Neural cell (in vitro differentiated cells): Measurements from ENCODE around the gene PRDM8. TPM values are rescaled to one million over a fixed set of nuclear protein-coding genes. Genes with fewer than 3 reads are reported as not detected.

Experiments used
- H2AFZ ChIP-seq: fragments of 200-600, 300-800 bp; sonication (generic), shearing (Covaris generic); 2 replicates; pipeline ENCODE4 v1.6.0; 2014; ENCODE audit warnings: low read depth, mild to moderate bottlenecking, antibody characterized with exemption, low read length, moderate library complexity
- H3F3A ChIP-seq: fragments of 200-600 bp; shearing (Covaris generic); 2 replicates; pipeline ENCODE4 v1.6.1; 2016; ENCODE audit warnings: mild to moderate bottlenecking, moderate library complexity, mixed read lengths, antibody characterized with exemption, low read length; ENCODE audit not compliant: insufficient read depth, poor library complexity, severe bottlenecking
- H3K27ac ChIP-seq: fragments of 200-600, 300-800 bp; sonication (generic), shearing (Covaris generic); 2 replicates; pipeline ENCODE4 v1.5.1; 2014; ENCODE audit warnings: mild to moderate bottlenecking, low read length, moderate library complexity
- H3K27me3 ChIP-seq: fragments of 300-800, 200-600 bp; sonication (generic), shearing (Covaris generic); 2 replicates; pipeline ENCODE4 v1.6.0; 2014; ENCODE audit warnings: mild to moderate bottlenecking, low read depth, low read length, moderate library complexity; ENCODE audit not compliant: insufficient read depth
- H3K36me3 ChIP-seq: fragments of 300-800, 200-600 bp; sonication (generic), shearing (Covaris generic); 2 replicates; pipeline ENCODE4 v1.5.1; 2014; ENCODE audit warnings: mild to moderate bottlenecking, antibody characterized with exemption, low read length, moderate library complexity; ENCODE audit not compliant: insufficient read depth
- H3K4me2 ChIP-seq: fragments of 300-800, 200-600 bp; sonication (generic), shearing (Covaris generic); 2 replicates; pipeline ENCODE4 v1.6.0; 2014; ENCODE audit warnings: mild to moderate bottlenecking, low read length
- H3K4me3 ChIP-seq: fragments of 300-800, 200-600 bp; sonication (generic), shearing (Covaris generic); 2 replicates; pipeline ENCODE4 v1.5.1; 2014; ENCODE audit warnings: mild to moderate bottlenecking, low read length, moderate library complexity
- H3K79me2 ChIP-seq: fragments of 200-600 bp; shearing (Covaris generic); replicated peaks from 2 replicates; pipeline ENCODE4 v1.6.0; 2014; ENCODE audit warnings: mild to moderate bottlenecking, low read length, moderate library complexity; ENCODE audit not compliant: insufficient read depth
- H3K9ac ChIP-seq: fragments of 300-800, 200-600 bp; sonication (generic), shearing (Covaris generic); 2 replicates; pipeline ENCODE4 v1.6.1; 2016; ENCODE audit warnings: mild to moderate bottlenecking, low read length, mixed read lengths
- H3K9me2 ChIP-seq: fragments of 200-600 bp; shearing (Covaris generic); 2 replicates; pipeline ENCODE4 v1.6.1; 2016; ENCODE audit warnings: mild to moderate bottlenecking, low read length, mixed read lengths; ENCODE audit not compliant: insufficient read depth
- H3K9me3 ChIP-seq: fragments of 200-600, 300-800 bp; sonication (generic), shearing (Covaris generic); 2 replicates; pipeline ENCODE4 v1.6.1; 2016; ENCODE audit warnings: mild to moderate bottlenecking, mixed run types, low read length, moderate library complexity, mixed read lengths
- H4K20me1 ChIP-seq: fragments of 200-600 bp; shearing (Covaris generic); 2 replicates; pipeline ENCODE4 v1.6.1; 2016; ENCODE audit warnings: mild to moderate bottlenecking, mixed run types; ENCODE audit not compliant: insufficient read depth
- EP300 ChIP-seq: fragments of 450-650 bp; conservative IDR thresholded peaks from 2 replicates; pipeline ENCODE4 v1.6.1; 2014; ENCODE audit warnings: antibody characterized with exemption, mild to moderate bottlenecking, moderate library complexity; ENCODE audit not compliant: poor library complexity, severe bottlenecking
- EZH2 ChIP-seq: fragments of 200-600, 300-800 bp; shearing (Covaris generic), sonication (generic); IDR thresholded peaks from 2 replicates; pipeline ENCODE4 v1.6.1; 2014; ENCODE audit warnings: antibody characterized with exemption, low read length, borderline replicate concordance, mild to moderate bottlenecking; ENCODE audit not compliant: insufficient read depth, poor library complexity, severe bottlenecking
- MXI1 ChIP-seq: fragments of 450-650 bp; conservative IDR thresholded peaks from 2 replicates; pipeline ENCODE4 v1.6.1; 2014; ENCODE audit warnings: antibody characterized with exemption, mild to moderate bottlenecking; ENCODE audit not compliant: poor library complexity, severe bottlenecking
- POLR2AphosphoS5 ChIP-seq: IDR thresholded peaks from 2 replicates; pipeline ENCODE4 v1.6.1; 2012
- RAD21 ChIP-seq: fragments of 450-650 bp; conservative IDR thresholded peaks from 2 replicates; pipeline ENCODE4 v1.6.1; 2014; ENCODE audit warnings: antibody characterized with exemption, mild to moderate bottlenecking, moderate library complexity
- SMC3 ChIP-seq: fragments of 450-650 bp; conservative IDR thresholded peaks from 2 replicates; pipeline ENCODE4 v1.6.1; 2014; ENCODE audit warnings: antibody characterized with exemption, mild to moderate bottlenecking, moderate library complexity; ENCODE audit not compliant: poor library complexity
- TAF1 ChIP-seq: IDR thresholded peaks from 2 replicates; pipeline ENCODE4 v1.6.1; 2012; ENCODE audit warnings: low read depth
- polyA plus RNA-seq: library from polyadenylated mRNA; depleted of rRNA; stranded (reverse); fragments of >200 nt; gene quantifications from 2 replicates; pipeline ENCODE4 v1.2.3, GENCODE V29; 2014
- TF ChIP-seq, protein P1 (sequence below): IDR thresholded peaks from 2 replicates; pipeline ENCODE4 v1.6.1; 2012; ENCODE audit warnings: borderline replicate concordance
- TF ChIP-seq, protein P2 (sequence below): fragments of 450-650 bp; IDR thresholded peaks from 2 replicates; pipeline ENCODE4 v1.5.1; 2014; ENCODE audit warnings: antibody characterized with exemption, mild to moderate bottlenecking, moderate library complexity; ENCODE audit not compliant: poor library complexity, severe bottlenecking

PRDM8 gene
- polyA plus RNA-seq, 1 donor from 2014 or later: 0.46 TPM

DNA sequence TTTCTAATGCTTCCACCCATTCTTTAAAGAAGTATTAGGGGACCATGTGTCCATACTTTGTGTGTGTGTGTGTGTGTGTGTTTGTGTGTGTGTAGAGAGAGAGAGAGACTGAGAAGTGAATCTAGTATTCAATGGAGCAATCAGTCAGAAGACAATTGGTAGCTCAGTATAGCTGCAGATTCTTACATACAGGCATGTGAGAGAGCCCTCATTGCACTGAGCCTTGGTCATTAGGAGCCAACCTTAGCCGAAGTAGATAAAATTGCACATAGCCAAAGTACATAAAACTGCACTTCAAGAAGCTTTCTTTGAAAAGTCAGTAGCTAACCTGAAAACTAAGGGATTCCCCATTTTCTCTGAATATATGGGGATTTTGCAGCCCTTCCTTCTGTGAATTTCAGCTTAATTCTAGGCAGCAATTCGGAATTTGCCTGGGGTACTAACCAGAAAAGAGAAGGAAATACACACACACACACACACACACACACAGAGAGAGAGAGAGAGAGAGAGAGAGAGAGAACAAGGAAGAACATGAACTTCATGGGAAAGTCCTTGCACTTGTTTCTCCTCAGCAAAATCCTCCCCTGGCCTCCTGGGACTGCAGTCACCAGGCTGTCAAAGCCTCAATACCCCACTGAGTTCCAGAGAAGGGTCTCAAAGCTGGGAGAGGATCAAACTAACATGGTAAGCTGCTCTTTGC lies 1.7 kb upstream of the PRDM8 start:
- H2AFZ ChIP-seq: no peak overlapping the region
- no peak overlapping the region for H3K4me3 ChIP-seq
- TF ChIP-seq POLR2AphosphoS5 (no peak), MXI1 (no peak), SMC3 (no peak), RAD21 (no peak), EZH2 (no peak)
- TF ChIP-seq, protein P1, sequence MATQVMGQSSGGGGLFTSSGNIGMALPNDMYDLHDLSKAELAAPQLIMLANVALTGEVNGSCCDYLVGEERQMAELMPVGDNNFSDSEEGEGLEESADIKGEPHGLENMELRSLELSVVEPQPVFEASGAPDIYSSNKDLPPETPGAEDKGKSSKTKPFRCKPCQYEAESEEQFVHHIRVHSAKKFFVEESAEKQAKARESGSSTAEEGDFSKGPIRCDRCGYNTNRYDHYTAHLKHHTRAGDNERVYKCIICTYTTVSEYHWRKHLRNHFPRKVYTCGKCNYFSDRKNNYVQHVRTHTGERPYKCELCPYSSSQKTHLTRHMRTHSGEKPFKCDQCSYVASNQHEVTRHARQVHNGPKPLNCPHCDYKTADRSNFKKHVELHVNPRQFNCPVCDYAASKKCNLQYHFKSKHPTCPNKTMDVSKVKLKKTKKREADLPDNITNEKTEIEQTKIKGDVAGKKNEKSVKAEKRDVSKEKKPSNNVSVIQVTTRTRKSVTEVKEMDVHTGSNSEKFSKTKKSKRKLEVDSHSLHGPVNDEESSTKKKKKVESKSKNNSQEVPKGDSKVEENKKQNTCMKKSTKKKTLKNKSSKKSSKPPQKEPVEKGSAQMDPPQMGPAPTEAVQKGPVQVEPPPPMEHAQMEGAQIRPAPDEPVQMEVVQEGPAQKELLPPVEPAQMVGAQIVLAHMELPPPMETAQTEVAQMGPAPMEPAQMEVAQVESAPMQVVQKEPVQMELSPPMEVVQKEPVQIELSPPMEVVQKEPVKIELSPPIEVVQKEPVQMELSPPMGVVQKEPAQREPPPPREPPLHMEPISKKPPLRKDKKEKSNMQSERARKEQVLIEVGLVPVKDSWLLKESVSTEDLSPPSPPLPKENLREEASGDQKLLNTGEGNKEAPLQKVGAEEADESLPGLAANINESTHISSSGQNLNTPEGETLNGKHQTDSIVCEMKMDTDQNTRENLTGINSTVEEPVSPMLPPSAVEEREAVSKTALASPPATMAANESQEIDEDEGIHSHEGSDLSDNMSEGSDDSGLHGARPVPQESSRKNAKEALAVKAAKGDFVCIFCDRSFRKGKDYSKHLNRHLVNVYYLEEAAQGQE: no peak
- H3K4me2 ChIP-seq: no peak overlapping the region
- H4K20me1 ChIP-seq: no peaks in the 10 kb centered on the region
- H3K27me3 ChIP-seq: peaks cover 100% of the 10 kb centered on the region
- no peaks in the 10 kb centered on the region for H3K36me3 ChIP-seq
- no peak overlapping the region for H3K9ac ChIP-seq
- H3K27ac ChIP-seq: no peak overlapping the region
- no peaks in the 10 kb centered on the region for H3K9me3 ChIP-seq
- H3K79me2 ChIP-seq: no peaks in the 10 kb centered on the region
- H3K9me2 ChIP-seq: no peaks in the 10 kb centered on the region
- H3F3A ChIP-seq: no peaks in the 10 kb centered on the region

DNA sequence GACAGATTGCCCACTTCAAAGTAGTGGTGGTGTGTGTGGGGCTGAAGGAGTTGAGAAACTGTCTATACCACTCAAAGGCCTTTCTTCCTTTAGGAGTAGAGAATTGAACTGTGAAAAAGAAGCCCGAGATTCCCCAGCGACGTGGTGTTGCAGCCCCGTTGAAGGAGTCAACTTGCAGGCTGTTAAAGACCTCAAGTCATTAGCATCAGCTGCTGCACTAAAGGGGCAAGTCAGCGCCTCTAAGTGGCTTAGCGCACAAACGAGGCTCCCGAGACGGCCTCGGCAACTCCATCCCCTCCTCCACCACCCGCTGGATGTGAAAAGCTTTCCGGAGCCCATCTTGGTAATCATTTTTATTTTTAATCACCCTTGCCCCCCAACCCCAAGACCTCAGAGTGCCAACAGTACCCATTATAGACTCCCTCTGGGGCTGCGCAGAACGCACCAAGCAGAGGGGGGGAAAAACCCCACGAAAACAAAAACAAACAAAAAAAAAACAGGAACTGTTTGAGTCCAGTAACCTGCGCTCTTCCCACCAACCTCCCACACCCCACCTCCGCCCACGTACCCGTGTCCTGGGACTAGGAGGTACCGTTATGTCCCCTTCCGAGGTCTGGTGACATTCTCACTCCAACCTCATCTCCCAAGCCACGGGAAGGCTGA lies 913 bp upstream of the PRDM8 start:
- Histone ChIP-seq H2AFZ (no peak overlapping the region), H3K36me3 (no peaks in the 10 kb centered on the region), H3K4me3 (no peak overlapping the region), H4K20me1 (no peaks in the 10 kb centered on the region), H3K27ac (no peak overlapping the region), H3K79me2 (no peaks in the 10 kb centered on the region), H3K27me3 (peaks cover 100% of the 10 kb centered on the region), H3K4me2 (no peak overlapping the region), H3K9ac (no peak overlapping the region), H3K9me3 (no peaks in the 10 kb centered on the region), H3K9me2 (no peaks in the 10 kb centered on the region), H3F3A (no peaks in the 10 kb centered on the region)
- TF ChIP-seq TAF1 (no peak), EZH2 (no peak), RAD21 (no peak), MXI1 (no peak), POLR2AphosphoS5 (no peak), EP300 (no peak), SMC3 (no peak)
- TF ChIP-seq, protein P2, sequence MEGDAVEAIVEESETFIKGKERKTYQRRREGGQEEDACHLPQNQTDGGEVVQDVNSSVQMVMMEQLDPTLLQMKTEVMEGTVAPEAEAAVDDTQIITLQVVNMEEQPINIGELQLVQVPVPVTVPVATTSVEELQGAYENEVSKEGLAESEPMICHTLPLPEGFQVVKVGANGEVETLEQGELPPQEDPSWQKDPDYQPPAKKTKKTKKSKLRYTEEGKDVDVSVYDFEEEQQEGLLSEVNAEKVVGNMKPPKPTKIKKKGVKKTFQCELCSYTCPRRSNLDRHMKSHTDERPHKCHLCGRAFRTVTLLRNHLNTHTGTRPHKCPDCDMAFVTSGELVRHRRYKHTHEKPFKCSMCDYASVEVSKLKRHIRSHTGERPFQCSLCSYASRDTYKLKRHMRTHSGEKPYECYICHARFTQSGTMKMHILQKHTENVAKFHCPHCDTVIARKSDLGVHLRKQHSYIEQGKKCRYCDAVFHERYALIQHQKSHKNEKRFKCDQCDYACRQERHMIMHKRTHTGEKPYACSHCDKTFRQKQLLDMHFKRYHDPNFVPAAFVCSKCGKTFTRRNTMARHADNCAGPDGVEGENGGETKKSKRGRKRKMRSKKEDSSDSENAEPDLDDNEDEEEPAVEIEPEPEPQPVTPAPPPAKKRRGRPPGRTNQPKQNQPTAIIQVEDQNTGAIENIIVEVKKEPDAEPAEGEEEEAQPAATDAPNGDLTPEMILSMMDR: no peak
- TF ChIP-seq, protein P1: no peak
